ENCODE measurements around the gene JAG1.

JAG1 gene

GRCh38 chr20:10699489-10699888, 25.7 kb upstream of the JAG1 start:
- DNase-seq = no peak

GRCh38 chr20:10696650-10697049, 22.9 kb upstream of the JAG1 start:
- no peak for DNase-seq

- DNase-seq = no peak
Measured at GRCh38 chr20:10689385-10689784, 15.6 kb upstream of the JAG1 start.

- no peak for DNase-seq
Measured at GRCh38 chr20:10687895-10688294, 14.1 kb upstream of the JAG1 start.

GRCh38 chr20:10686356-10687133, 12.7 kb upstream of the JAG1 start:
- DNase-seq = no peak

GRCh38 chr20:10683537-10683936, 9.7 kb upstream of the JAG1 start:
- no peak for DNase-seq

- no peak for DNase-seq
Measured at GRCh38 chr20:10682939-10683338, 9.1 kb upstream of the JAG1 start.

GRCh38 chr20:10681494-10681893, 7.7 kb upstream of the JAG1 start:
- DNase-seq = no peak

GRCh38 chr20:10680571-10680970, 6.8 kb upstream of the JAG1 start:
- no peak for DNase-seq

- DNase-seq = no peak
Measured at GRCh38 chr20:10679269-10679668, 5.5 kb upstream of the JAG1 start.

GRCh38 chr20:10676518-10676917, 2.7 kb upstream of the JAG1 start:
- DNase-seq = no peak

GRCh38 chr20:10675450-10675848, 1.6 kb upstream of the JAG1 start:
- DNase-seq = no peak

GRCh38 chr20:10674684-10675449, 1.1 kb upstream of the JAG1 start:
- DNase-seq = no peak

- DNase-seq = no peak
Measured at GRCh38 chr20:10673176-10673841, 490 bp downstream of the JAG1 start.

GRCh38 chr20:10672624-10673127, 1.1 kb downstream of the JAG1 start:
- no peak for DNase-seq

GRCh38 chr20:10671919-10672623, 1.7 kb downstream of the JAG1 start:
- no peak for DNase-seq

- no peak for DNase-seq
Measured at GRCh38 chr20:10671221-10671918, 2.4 kb downstream of the JAG1 start.

GRCh38 chr20:10670501-10671220, 3.1 kb downstream of the JAG1 start:
- no peak for DNase-seq

- no peak for DNase-seq
Measured at GRCh38 chr20:10669843-10670446, 3.9 kb downstream of the JAG1 start.

GRCh38 chr20:10668677-10669368, 5.0 kb downstream of the JAG1 start:
- DNase-seq = no peak
